Natural killer cell (primary cell): ENCODE results near the gene RND1. TPM values are rescaled to one million over a fixed set of nuclear protein-coding genes. Genes with fewer than 3 reads are reported as not detected.
"Not testable (repeated sequence)": the region's sequence is repeated elsewhere in the genome, so short reads cannot be mapped to it uniquely, and the experiment has no call there.

Experiments
- ATAC-seq, 3 donors: fragments of 150-1000 bp in 2 of 3; fragments of 200-7000 bp in 1 of 3; cut with Tn5 transposase; 1 replicate in 1 of 3; 2 replicates in 2 of 3; pipeline ENCODE4 v1.10.0; 2021; ENCODE audit warnings: mild to moderate bottlenecking in 2 of 3, moderate library complexity in 2 of 3
- DNase-seq, 2 donors: peaks; one replicate each; pipeline versions ENCODE4 v3.0.0 to v3.0.0-alpha.2; 2013 to 2021; ENCODE audit warnings: mixed read lengths in 1 of 2
- H3K27ac ChIP-seq: one replicate; pipeline ENCODE4 v1.5.1; 2013; ENCODE audit warnings: mild to moderate bottlenecking, low read length
- H3K27me3 ChIP-seq: one replicate; pipeline ENCODE4 v1.6.1; 2013; ENCODE audit warnings: low read length; ENCODE audit not compliant: control insufficient read depth, insufficient read depth
- H3K36me3 ChIP-seq: one replicate; pipeline ENCODE4 v1.6.1; 2013; ENCODE audit warnings: low read length; ENCODE audit not compliant: control insufficient read depth, insufficient read depth
- H3K4me1 ChIP-seq: one replicate; pipeline ENCODE4 v1.6.1; 2013; ENCODE audit warnings: low read length; ENCODE audit not compliant: control insufficient read depth, insufficient read depth
- H3K4me3 ChIP-seq: one replicate; pipeline ENCODE4 v1.5.1; 2013; ENCODE audit warnings: low read length
- H3K9me3 ChIP-seq: one replicate; pipeline ENCODE4 v1.6.1; 2013; ENCODE audit warnings: low read length; ENCODE audit not compliant: control insufficient read depth, insufficient read depth
- H3K27ac Mint-ChIP-seq, 2 donors: one replicate each; pipeline ENCODE4 v1.8.0; 2022; ENCODE audit warnings: mild to moderate bottlenecking in 2 of 2, mixed read lengths in 2 of 2, moderate library complexity in 1 of 2
- H3K27me3 Mint-ChIP-seq, 2 donors: one replicate each; pipeline ENCODE4 v1.8.0; 2022; ENCODE audit warnings: low read depth in 2 of 2, mixed read lengths in 2 of 2
- H3K36me3 Mint-ChIP-seq: one replicate; pipeline ENCODE4 v1.8.0; 2022; ENCODE audit warnings: mixed read lengths
- H3K4me1 Mint-ChIP-seq, 2 donors: one replicate each; pipeline ENCODE4 v1.8.0; 2022; ENCODE audit warnings: mixed read lengths in 2 of 2
- H3K4me3 Mint-ChIP-seq: one replicate; pipeline ENCODE4 v1.8.0; 2022; ENCODE audit warnings: mild to moderate bottlenecking, moderate library complexity, mixed read lengths
- H3K9me3 Mint-ChIP-seq, 2 donors: one replicate each; pipeline ENCODE4 v1.8.0; 2022; ENCODE audit warnings: mixed read lengths in 2 of 2
- WGBS: methylation state at CpG from one replicate; pipeline ENCODE4 v1.1.7; 2013; ENCODE audit warnings: missing lambda C conversion rate; ENCODE audit not compliant: insufficient coverage; 5-methylcytosine and 5-hydroxymethylcytosine counted together
- intact Hi-C: fragments of 100-400 bp; cut with micrococcal nuclease; formaldehyde crosslinking; loops from one replicate; pipeline ENCODE4 v1.14.2; 2022
- total RNA-seq, 4 donors: library from RNA; stranded (reverse); fragments of 120-200 nt in 1 of 4; gene quantifications; one replicate each; pipeline versions ENCODE4 v1.2.3 to v1.2.4, GENCODE V29; 2013 to 2022
- TF ChIP-seq, protein P1 (sequence below): fragments of 200-600 bp; IDR thresholded peaks from one replicate; pipeline ENCODE4 v1.8.0; 2022; ENCODE audit warnings: antibody characterized with exemption

Gene RND1
- total RNA-seq, 3 donors from 2014 or later (not counting 1 experiment from before 2014, with no cell fraction given): 1.7 to 6.8 (median 5.6) TPM

- H3K27ac Mint-ChIP-seq: no peak overlapping the region
- H3K27me3 Mint-ChIP-seq: peaks cover under 1 to 15% of the 10 kb centered on the region in 2 donors
- H3K4me3 ChIP-seq: no peak overlapping the region
- H3K27me3 ChIP-seq: peaks cover 6% of the 10 kb centered on the region
- peaks cover 8% of the 10 kb centered on the region for H3K4me1 ChIP-seq
- WGBS: 80% methylated on average over 7 of the region's 13 CpGs
- H3K27ac ChIP-seq: no peak overlapping the region
- H3K36me3 Mint-ChIP-seq: no peaks in the 10 kb centered on the region
- H3K4me3 Mint-ChIP-seq: no peak overlapping the region
- no peak for DNase-seq
- H3K4me1 Mint-ChIP-seq: peaks cover 11% of the 10 kb centered on the region in 2 donors
- no peaks in the 10 kb centered on the region for H3K9me3 ChIP-seq
- TF ChIP-seq, protein P1, sequence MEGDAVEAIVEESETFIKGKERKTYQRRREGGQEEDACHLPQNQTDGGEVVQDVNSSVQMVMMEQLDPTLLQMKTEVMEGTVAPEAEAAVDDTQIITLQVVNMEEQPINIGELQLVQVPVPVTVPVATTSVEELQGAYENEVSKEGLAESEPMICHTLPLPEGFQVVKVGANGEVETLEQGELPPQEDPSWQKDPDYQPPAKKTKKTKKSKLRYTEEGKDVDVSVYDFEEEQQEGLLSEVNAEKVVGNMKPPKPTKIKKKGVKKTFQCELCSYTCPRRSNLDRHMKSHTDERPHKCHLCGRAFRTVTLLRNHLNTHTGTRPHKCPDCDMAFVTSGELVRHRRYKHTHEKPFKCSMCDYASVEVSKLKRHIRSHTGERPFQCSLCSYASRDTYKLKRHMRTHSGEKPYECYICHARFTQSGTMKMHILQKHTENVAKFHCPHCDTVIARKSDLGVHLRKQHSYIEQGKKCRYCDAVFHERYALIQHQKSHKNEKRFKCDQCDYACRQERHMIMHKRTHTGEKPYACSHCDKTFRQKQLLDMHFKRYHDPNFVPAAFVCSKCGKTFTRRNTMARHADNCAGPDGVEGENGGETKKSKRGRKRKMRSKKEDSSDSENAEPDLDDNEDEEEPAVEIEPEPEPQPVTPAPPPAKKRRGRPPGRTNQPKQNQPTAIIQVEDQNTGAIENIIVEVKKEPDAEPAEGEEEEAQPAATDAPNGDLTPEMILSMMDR: no peak
- no peaks in the 10 kb centered on the region for H3K9me3 Mint-ChIP-seq
- H3K36me3 ChIP-seq: no peaks in the 10 kb centered on the region
- no peak for ATAC-seq
- intact Hi-C loops: no loop called here
Observed at GRCh38 chr12:48857278-48857994, 8.2 kb downstream of the RND1 start.

DNA sequence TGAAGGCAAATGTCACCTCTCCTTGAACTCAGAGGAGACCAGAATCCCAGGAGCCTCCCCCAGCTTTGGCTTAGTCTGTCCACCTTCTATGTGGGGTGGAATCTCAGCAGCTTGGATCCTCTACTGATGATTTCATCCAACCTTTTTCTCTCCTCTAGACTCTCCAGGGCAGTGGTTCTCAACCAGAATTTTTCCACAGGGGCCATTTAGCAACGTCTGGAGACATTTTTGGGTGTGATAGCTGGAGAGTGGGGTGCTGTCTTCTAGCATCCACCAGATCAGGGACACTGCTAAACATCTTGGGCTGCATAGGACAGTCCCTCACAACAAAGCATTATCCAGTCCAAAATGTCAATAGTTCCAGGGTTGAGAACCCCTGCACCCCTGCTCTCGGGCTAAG is 9.3 kb downstream of the RND1 start:
- Histone ChIP-seq H3K4me1 (peaks cover 12% of the 10 kb centered on the region), H3K27me3 (no peaks in the 10 kb centered on the region), H3K9me3 (no peaks in the 10 kb centered on the region), H3K36me3 (no peaks in the 10 kb centered on the region), H3K27ac (no peak overlapping the region), H3K4me3 (no peak overlapping the region)
- Mint-ChIP-seq H3K4me3 (no peak overlapping the region), H3K9me3 (no peaks in the 10 kb centered on the region), H3K36me3 (no peaks in the 10 kb centered on the region), H3K27me3 (peaks cover 0 to 7% of the 10 kb centered on the region in 2 donors), H3K27ac (no peak overlapping the region), H3K4me1 (peaks cover 17 to 20% of the 10 kb centered on the region in 2 donors)
- TF ChIP-seq, protein P1: no peak
- 75% methylated on average over 2 of the region's 2 CpGs for WGBS
- DNase-seq: no peak
- intact Hi-C loops: no loop called here
- ATAC-seq: no peak

GRCh38 chr12:48854932-48855331 is 10.7 kb downstream of the RND1 start:
- H3K4me1 ChIP-seq: peaks cover 20% of the 10 kb centered on the region
- 97% methylated on average over 9 of the region's 10 CpGs for WGBS

GRCh38 chr12:48854488-48854887 is 11.2 kb downstream of the RND1 start:
- no peak for DNase-seq
- 92% methylated on average over 4 of the region's 4 CpGs for WGBS
- H3K9me3 ChIP-seq: no peaks in the 10 kb centered on the region
- TF ChIP-seq, protein P1: no peak
- Mint-ChIP-seq H3K36me3 (no peaks in the 10 kb centered on the region), H3K9me3 (no peaks in the 10 kb centered on the region), H3K4me1 (peaks cover 36 to 39% of the 10 kb centered on the region in 2 donors), H3K27me3 (no peaks in the 10 kb centered on the region), H3K4me3 (no peak overlapping the region), H3K27ac (no peak overlapping the region)
- H3K4me1 ChIP-seq: peaks cover 20% of the 10 kb centered on the region
- no peaks in the 10 kb centered on the region for H3K27me3 ChIP-seq
- peaks cover 3% of the 10 kb centered on the region for H3K36me3 ChIP-seq
- H3K27ac ChIP-seq: no peak overlapping the region
- no peak overlapping the region for H3K4me3 ChIP-seq
- ATAC-seq: no peak
- intact Hi-C loops: no loop called here

More at GRCh38 chr12:48854932-48855331, 10.7 kb downstream of the RND1 start:
- H3K27ac ChIP-seq, intact Hi-C loops, DNase-seq, H3K4me3 Mint-ChIP-seq, ATAC-seq, H3K9me3 ChIP-seq, H3K36me3 ChIP-seq, H3K36me3 Mint-ChIP-seq, H3K27me3 ChIP-seq, H3K27ac Mint-ChIP-seq, H3K4me3 ChIP-seq, H3K27me3 Mint-ChIP-seq, H3K9me3 Mint-ChIP-seq: not testable (repeated sequence)
- H3K4me1 Mint-ChIP-seq: peaks cover 32 to 35% of the 10 kb centered on the region in 2 donors
